ENCODE results near the gene TMEM179.

Gene TMEM179

DNA sequence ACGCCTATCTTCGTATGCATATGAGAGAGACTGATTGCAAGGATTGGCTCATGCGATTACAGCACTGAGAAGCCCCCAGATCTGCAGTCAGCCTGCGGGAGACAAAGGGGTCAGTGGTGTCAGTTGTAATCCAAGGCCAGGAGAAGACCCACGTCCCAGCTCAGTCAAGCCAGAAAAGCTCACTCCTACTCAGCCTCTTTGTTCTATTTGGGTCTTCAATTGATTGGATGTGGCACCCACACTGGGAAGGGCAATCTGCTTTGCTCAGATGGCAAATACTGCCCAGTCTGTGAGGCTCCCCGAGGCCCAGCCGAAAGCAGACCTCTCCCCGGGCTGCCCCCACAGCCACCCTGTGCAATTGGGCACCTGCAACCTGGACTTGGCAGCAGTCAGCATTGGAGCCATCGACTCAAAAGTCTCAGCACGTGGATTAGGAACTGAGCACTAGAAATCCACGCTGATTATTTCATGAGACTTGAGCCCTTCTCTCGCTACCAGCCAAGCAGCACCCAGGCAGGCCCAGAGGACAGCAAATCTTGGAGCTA, 39.6 kb upstream of the TMEM179 start:
- H3K27me3 ChIP-seq (ENCODE audit: control insufficient read depth, insufficient read depth, low read length): no peaks in the 10 kb centered on the region
- peak overlapping the region; percentile 35 for H3K9ac ChIP-seq (ENCODE audit: low read length)
- H3K4me3 ChIP-seq (ENCODE audit: low read depth, low read length): no peak overlapping the region
- H3K9me3 ChIP-seq (ENCODE audit: control insufficient read depth, insufficient read depth, low read depth, low read length): peaks cover 14% of the 10 kb centered on the region
- no peaks in the 10 kb centered on the region for H3K36me3 ChIP-seq (ENCODE audit: control insufficient read depth, insufficient read depth, low read length)
- H3K4me1 ChIP-seq (ENCODE audit: control insufficient read depth, insufficient read depth, low read length): peaks cover 4% of the 10 kb centered on the region; the same call in 1 of the 2 replicates
- 0 out of 2 replicates have a peak overlapping the region, but pooled peaks have one; percentile 16 for H3K27ac ChIP-seq (ENCODE audit: low read depth, low read length)

DNA sequence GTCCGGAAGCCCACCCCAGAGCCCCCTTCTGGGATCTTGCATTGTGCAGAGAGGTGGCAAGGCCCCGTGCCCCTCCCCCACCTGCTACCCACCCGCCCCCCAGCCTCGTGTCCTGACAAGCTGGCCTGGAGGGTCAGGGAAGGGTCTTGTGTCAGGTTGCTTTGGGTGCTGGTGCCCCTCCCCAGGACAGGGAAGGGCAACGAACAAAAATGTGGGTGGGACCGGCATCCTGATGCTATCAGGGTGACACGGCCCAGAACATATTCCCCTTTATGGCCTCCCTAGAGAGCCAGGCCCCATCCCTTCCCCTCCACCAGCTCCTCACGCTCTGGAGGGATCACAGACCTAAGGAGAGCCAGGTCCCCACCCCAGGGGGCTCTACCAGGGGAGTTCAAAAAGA, 38.7 kb upstream of the TMEM179 start:
- H3K27me3 ChIP-seq (ENCODE audit: control insufficient read depth, insufficient read depth, low read length): no peaks in the 10 kb centered on the region
- peaks cover 4% of the 10 kb centered on the region; the same call in 1 of the 2 replicates for H3K4me1 ChIP-seq (ENCODE audit: control insufficient read depth, insufficient read depth, low read length)
- H3K36me3 ChIP-seq (ENCODE audit: control insufficient read depth, insufficient read depth, low read length): no peaks in the 10 kb centered on the region
- H3K9me3 ChIP-seq (ENCODE audit: control insufficient read depth, insufficient read depth, low read depth, low read length): peaks cover 14% of the 10 kb centered on the region
- no peak overlapping the region for H3K4me3 ChIP-seq (ENCODE audit: low read depth, low read length)
- H3K9ac ChIP-seq (ENCODE audit: low read length): no peak overlapping the region
- H3K27ac ChIP-seq (ENCODE audit: low read depth, low read length): no peak overlapping the region

DNA sequence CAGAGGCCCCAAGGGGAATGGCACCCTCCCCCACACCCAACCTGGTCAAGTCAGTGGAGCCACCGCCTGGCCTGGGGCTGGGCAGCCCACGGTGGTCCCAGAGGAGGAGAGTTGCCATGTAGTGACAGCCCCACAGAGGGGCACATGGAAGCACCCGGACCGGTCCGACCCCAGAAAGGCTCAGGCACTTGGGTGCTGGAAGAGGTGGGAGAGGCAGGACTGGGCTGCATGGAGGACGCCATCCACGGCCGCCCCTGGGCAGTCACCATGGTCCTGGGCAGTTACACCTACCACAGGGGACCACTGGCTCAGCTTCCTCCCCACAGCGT, 37.9 kb upstream of the TMEM179 start:
- no peak overlapping the region for H3K9ac ChIP-seq (ENCODE audit: low read length)
- no peaks in the 10 kb centered on the region for H3K27me3 ChIP-seq (ENCODE audit: control insufficient read depth, insufficient read depth, low read length)
- no peak overlapping the region for H3K4me3 ChIP-seq (ENCODE audit: low read depth, low read length)
- peaks cover 4% of the 10 kb centered on the region; the same call in 1 of the 2 replicates for H3K4me1 ChIP-seq (ENCODE audit: control insufficient read depth, insufficient read depth, low read length)
- H3K36me3 ChIP-seq (ENCODE audit: control insufficient read depth, insufficient read depth, low read length): no peaks in the 10 kb centered on the region
- peaks cover 14% of the 10 kb centered on the region for H3K9me3 ChIP-seq (ENCODE audit: control insufficient read depth, insufficient read depth, low read depth, low read length)
- no peak overlapping the region for H3K27ac ChIP-seq (ENCODE audit: low read depth, low read length)

DNA sequence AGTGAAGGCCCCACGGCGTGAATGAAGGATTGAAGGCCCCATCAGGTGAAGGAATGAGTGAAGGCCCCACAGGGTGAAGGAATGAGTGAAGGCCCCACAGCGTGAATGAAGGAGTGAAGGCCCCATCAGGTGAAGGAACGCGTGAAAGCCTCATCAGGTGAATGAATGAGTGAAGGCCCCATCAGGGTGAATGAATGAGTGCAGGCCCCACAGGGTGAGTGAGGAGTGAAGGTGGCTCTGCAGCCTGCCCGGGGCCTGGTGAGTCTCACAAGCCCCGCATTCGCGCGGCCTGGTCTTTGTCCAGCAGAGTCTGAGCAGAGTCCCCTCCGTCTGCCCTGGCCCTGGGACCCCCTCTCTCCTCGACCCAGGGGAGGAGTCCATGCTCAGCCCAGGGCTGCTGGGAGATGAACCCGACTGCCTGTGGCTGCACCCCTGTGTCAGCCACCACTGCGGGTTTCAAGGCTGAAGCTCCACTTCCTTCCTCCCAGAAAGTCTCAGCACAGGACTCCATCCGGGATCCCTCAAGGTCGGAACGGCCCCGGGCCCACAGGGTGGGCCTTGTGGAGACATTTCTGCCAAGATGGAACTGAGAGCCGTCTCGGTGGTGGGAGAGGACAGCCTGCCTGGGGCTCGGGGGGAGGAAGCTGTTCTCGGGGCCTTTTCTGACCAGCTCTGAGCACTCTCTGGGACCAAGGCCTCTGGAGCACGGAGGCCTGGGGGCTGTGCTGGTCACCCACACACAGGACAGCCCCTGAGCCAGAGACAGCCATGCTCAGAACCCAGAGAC, 37.4 kb upstream of the TMEM179 start:
- H3K27ac ChIP-seq (ENCODE audit: low read depth, low read length): no peak overlapping the region
- peaks cover 4% of the 10 kb centered on the region; the same call in 1 of the 2 replicates for H3K4me1 ChIP-seq (ENCODE audit: control insufficient read depth, insufficient read depth, low read length)
- no peaks in the 10 kb centered on the region for H3K36me3 ChIP-seq (ENCODE audit: control insufficient read depth, insufficient read depth, low read length)
- H3K9ac ChIP-seq (ENCODE audit: low read length): no peak overlapping the region
- no peak overlapping the region for H3K4me3 ChIP-seq (ENCODE audit: low read depth, low read length)
- no peaks in the 10 kb centered on the region for H3K27me3 ChIP-seq (ENCODE audit: control insufficient read depth, insufficient read depth, low read length)
- peaks cover 14% of the 10 kb centered on the region for H3K9me3 ChIP-seq (ENCODE audit: control insufficient read depth, insufficient read depth, low read depth, low read length)

DNA sequence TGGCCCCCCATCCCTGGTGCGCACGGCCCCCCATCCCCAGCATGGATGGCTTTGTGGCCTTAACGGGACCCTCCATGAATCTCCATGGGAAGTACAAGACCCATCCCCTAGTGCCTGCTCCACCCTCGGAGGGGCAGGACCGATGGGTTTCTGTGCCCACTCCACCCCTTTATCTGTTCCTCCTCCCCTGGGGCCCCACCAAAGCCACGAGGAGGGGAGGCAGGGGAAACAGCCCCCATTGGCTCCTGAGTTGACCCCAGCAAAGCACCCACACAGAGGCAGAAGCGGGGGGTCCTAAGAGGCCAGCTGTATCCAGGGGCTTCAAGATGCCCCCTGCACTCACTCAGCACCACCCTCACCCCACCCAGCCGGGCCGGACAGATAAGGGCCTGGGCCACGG, 36.1 kb upstream of the TMEM179 start:
- peaks cover 6% of the 10 kb centered on the region for H3K9me3 ChIP-seq (ENCODE audit: control insufficient read depth, insufficient read depth, low read depth, low read length)
- H3K4me1 ChIP-seq (ENCODE audit: control insufficient read depth, insufficient read depth, low read length): peaks cover 4% of the 10 kb centered on the region; the same call in 1 of the 2 replicates
- H3K36me3 ChIP-seq (ENCODE audit: control insufficient read depth, insufficient read depth, low read length): no peaks in the 10 kb centered on the region
- no peak overlapping the region for H3K27ac ChIP-seq (ENCODE audit: low read depth, low read length)
- H3K27me3 ChIP-seq (ENCODE audit: control insufficient read depth, insufficient read depth, low read length): no peaks in the 10 kb centered on the region
- no peak overlapping the region for H3K9ac ChIP-seq (ENCODE audit: low read length)
- no peak overlapping the region for H3K4me3 ChIP-seq (ENCODE audit: low read depth, low read length)

DNA sequence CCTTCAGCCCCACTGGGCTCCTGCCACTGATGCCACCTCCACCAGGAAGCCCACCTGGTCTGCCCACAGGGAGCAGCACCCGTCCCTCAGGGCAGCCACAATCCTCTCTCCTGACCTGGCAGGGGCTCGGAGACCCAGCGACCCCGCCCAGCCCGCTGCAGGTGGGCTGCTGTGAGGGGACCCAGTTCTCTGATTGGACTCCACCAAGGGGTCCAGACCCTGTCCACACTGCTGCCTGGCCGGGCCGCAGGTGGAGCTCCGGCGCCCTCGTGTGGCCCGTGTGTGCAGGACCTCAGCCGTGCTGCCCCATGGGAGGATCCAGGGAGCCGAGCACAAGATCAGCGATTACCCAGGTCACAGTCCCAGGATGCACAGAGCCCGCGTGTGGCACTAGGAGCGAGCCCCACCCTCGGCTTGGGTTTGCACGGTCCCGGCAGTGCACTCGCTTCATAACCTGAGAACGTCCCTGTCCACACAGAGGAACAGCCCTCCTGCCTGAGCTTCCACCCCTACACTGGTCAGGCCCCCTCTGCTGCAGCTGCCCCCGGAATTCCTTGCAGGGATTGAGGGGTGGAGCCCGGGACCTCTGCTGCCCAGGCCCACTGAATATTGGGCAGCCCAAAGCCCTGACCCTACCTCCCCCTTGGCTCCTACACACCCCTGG, 35.4 kb upstream of the TMEM179 start:
- H3K9ac ChIP-seq (ENCODE audit: low read length): no peak overlapping the region
- no peaks in the 10 kb centered on the region for H3K36me3 ChIP-seq (ENCODE audit: control insufficient read depth, insufficient read depth, low read length)
- no peak overlapping the region for H3K27ac ChIP-seq (ENCODE audit: low read depth, low read length)
- peak overlapping the region; percentile 19; the same call in 1 of the 2 replicates for H3K4me3 ChIP-seq (ENCODE audit: low read depth, low read length)
- H3K9me3 ChIP-seq (ENCODE audit: control insufficient read depth, insufficient read depth, low read depth, low read length): peaks cover 2% of the 10 kb centered on the region
- peaks cover 4% of the 10 kb centered on the region; the same call in 1 of the 2 replicates for H3K4me1 ChIP-seq (ENCODE audit: control insufficient read depth, insufficient read depth, low read length)
- no peaks in the 10 kb centered on the region for H3K27me3 ChIP-seq (ENCODE audit: control insufficient read depth, insufficient read depth, low read length)

DNA sequence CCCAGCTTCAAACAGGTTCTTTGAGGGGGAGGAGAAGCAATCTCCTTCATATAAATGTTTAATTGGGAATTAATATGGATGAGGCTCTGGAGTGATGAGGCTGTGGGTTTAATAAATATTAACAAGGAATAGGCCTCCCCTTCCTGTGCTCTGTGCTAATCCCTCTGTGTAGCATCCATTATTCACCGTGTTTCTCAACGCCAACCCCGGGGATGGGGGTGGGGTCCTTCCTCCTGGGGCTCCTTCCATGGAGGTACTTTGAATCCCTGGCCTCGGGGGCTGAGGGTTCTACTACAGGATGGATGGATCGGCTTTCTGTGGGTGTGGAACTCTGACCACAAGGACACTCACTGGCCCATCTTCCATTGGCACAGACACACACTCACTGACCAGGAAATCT, 34.9 kb upstream of the TMEM179 start:
- peaks cover 4% of the 10 kb centered on the region; the same call in 1 of the 2 replicates for H3K4me1 ChIP-seq (ENCODE audit: control insufficient read depth, insufficient read depth, low read length)
- no peaks in the 10 kb centered on the region for H3K36me3 ChIP-seq (ENCODE audit: control insufficient read depth, insufficient read depth, low read length)
- H3K9me3 ChIP-seq (ENCODE audit: control insufficient read depth, insufficient read depth, low read depth, low read length): no peaks in the 10 kb centered on the region
- no peak overlapping the region for H3K27ac ChIP-seq (ENCODE audit: low read depth, low read length)
- no peak overlapping the region for H3K4me3 ChIP-seq (ENCODE audit: low read depth, low read length)
- no peaks in the 10 kb centered on the region for H3K27me3 ChIP-seq (ENCODE audit: control insufficient read depth, insufficient read depth, low read length)
- H3K9ac ChIP-seq (ENCODE audit: low read length): no peak overlapping the region

DNA sequence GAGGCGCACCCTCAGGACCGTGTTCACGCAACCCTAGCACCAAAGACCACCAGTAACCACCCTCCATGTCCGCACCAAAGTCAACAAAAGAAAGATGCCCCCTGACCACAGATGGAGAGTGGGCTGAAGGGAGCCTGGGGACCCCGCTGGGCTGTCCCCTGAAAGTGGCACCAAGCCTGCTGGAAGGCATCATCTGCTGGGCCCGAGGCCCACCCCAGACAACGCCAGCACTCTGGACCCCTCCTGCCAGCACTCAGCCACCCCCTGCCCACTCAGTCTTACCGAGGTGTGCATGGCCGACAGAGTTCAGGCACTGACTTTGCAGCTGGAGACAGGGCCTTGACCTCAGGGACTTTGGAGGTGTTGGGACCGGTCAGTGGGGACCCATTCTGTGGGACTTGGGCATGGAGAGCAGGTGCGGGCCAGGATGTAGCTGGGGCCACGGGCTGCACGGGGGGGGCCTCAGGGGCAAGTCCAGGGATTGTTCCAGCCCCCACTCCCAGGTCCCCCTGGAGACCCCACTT, 34.4 kb upstream of the TMEM179 start:
- Histone ChIP-seq H3K27me3 (ENCODE audit: control insufficient read depth, insufficient read depth, low read length) (no peaks in the 10 kb centered on the region), H3K9ac (ENCODE audit: low read length) (no peak overlapping the region), H3K4me1 (ENCODE audit: control insufficient read depth, insufficient read depth, low read length) (peaks cover 4% of the 10 kb centered on the region; the same call in 1 of the 2 replicates), H3K9me3 (ENCODE audit: control insufficient read depth, insufficient read depth, low read depth, low read length) (no peaks in the 10 kb centered on the region), H3K27ac (ENCODE audit: low read depth, low read length) (no peak overlapping the region), H3K36me3 (ENCODE audit: control insufficient read depth, insufficient read depth, low read length) (no peaks in the 10 kb centered on the region), H3K4me3 (ENCODE audit: low read depth, low read length) (no peak overlapping the region)

DNA sequence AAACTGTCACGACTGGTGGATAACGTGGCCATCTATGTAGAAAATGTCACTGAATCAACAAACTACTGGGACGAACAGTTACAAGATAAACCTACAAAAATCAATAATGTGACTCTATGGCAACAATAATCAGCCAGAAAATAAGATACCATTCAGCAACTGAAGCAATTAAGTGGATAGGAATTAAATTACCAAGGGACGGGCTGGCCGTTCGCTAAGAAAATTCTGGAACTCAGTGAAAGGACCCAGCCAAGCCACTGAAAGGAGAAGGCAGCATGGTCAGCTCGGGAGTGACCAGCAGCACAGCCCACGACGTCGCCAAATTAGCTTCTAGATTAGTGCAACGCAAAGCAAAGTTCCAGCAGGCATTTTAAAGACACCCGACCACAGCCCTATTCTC, 33.6 kb upstream of the TMEM179 start:
- Histone ChIP-seq H3K4me3 (ENCODE audit: low read depth, low read length) (no peak overlapping the region), H3K27ac (ENCODE audit: low read depth, low read length) (no peak overlapping the region), H3K9ac (ENCODE audit: low read length) (no peak overlapping the region), H3K36me3 (ENCODE audit: control insufficient read depth, insufficient read depth, low read length) (no peaks in the 10 kb centered on the region), H3K27me3 (ENCODE audit: control insufficient read depth, insufficient read depth, low read length) (no peaks in the 10 kb centered on the region), H3K4me1 (ENCODE audit: control insufficient read depth, insufficient read depth, low read length) (peaks cover 4% of the 10 kb centered on the region; the same call in 1 of the 2 replicates), H3K9me3 (ENCODE audit: control insufficient read depth, insufficient read depth, low read depth, low read length) (no peaks in the 10 kb centered on the region)

DNA sequence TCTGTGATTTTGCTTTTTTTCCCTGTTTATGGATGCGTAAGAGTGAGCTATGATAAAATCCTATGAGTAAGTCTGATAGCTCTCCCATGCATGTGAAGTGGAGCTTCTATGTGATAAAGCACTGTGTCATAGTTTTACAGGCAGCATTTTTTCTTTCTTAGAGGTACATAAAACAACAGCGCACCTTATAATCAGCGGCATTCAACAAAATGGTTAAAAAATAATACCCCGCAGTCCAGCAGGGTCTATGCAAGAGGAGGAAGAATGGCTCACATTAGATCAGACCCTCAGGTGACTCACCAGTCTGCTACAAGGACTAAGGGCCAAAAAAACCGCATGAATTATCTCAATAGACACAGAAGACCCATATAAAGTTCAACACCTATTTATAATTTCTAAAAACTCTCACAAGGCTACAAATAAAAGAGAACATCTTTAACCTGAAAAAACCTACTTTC, 33.0 kb upstream of the TMEM179 start:
- Histone ChIP-seq H3K27ac (ENCODE audit: low read depth, low read length) (no peak overlapping the region), H3K4me3 (ENCODE audit: low read depth, low read length) (no peak overlapping the region), H3K4me1 (ENCODE audit: control insufficient read depth, insufficient read depth, low read length) (peaks cover 4% of the 10 kb centered on the region; the same call in 1 of the 2 replicates), H3K36me3 (ENCODE audit: control insufficient read depth, insufficient read depth, low read length) (no peaks in the 10 kb centered on the region), H3K27me3 (ENCODE audit: control insufficient read depth, insufficient read depth, low read length) (no peaks in the 10 kb centered on the region), H3K9ac (ENCODE audit: low read length) (no peak overlapping the region), H3K9me3 (ENCODE audit: control insufficient read depth, insufficient read depth, low read depth, low read length) (no peaks in the 10 kb centered on the region)
